NCI-H2196 treated with DMSO at 0.1 percent for 48 hours (cell line): ENCODE results near the gene MYH11.
"Not testable (repeated sequence)": the region's sequence is repeated elsewhere in the genome, so short reads cannot be mapped to it uniquely, and the experiment has no call there.

Source experiments
- DNase-seq: peaks from one replicate; lab custom pipeline; 2025; ENCODE audit not compliant: unreplicated experiment; lab: John Stamatoyannopoulos, UW

The MYH11 gene

DNA sequence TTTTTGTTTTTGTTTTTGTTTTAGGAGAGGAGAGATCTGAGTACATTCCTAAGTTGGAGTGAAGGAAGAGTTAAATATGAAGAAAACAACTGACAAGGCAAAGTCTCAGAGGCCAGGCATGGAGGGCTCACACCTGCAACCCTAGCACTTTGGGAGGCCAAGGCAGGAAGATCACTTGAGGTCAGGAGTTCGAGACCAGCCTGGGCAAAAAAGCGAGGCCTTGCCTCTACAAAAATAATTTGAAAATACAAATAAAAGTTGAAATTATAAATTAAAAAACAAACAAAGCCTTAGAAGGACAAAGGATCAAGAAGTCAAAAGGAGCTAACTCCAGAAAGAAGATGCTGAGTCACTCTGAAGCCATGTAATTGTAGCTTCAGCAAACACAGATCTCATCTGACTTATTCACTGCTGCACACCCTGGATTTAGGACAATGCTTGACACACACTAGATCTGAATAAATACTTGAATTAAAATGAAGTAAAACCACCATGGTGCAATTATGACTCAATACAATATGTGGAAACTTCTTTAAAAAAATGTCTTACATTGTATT lies 22.5 kb upstream of the MYH11 start:
- peak; percentile 7 for DNase-seq

DNA sequence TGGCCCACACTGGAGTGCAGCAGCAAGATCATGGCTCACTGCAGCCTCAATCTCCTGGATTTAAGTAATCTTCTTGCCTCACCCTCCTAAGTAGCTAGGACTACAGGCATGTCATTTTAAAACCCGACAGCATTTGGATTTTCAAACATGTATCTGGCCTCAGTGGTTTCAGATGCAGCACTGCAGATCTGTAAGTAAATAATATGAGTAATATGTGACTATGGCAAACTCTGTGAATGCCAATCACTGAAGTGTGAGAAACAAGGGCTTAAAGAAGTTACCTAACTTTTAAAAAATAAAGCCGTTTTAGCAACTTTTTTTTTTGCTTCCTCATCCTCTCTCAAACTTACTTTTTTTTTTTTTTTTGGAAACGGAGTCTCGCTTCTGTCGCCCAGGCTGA lies 19.7 kb upstream of the MYH11 start:
- no peak for DNase-seq

DNA sequence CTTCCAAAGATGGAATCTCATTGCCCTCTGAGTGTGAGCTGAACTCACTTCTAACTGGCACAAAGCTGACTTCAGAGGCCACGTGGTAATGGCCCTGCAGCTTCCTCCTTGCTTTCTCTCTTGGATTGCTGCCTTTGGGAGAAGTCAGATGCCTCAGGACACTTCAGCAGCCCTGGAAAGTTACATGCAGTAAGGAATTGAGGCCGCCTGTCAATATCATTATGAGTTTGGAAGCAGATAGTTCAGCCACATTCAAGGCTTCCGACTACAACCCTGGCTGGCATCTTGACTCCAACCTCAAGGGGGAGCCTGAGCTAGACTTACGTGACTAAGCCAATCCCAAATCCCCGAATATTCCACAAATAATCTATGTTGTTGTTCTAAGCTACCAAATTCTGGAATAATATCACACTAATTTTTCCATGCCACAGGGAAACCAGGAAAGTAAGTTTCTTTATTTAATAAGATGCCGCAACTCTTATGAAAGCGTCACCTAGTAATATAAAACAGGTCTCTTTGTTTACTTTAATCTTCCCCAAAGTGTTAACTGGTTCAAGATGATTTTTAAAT lies 18.0 kb upstream of the MYH11 start:
- peak; percentile 8 for DNase-seq

DNA sequence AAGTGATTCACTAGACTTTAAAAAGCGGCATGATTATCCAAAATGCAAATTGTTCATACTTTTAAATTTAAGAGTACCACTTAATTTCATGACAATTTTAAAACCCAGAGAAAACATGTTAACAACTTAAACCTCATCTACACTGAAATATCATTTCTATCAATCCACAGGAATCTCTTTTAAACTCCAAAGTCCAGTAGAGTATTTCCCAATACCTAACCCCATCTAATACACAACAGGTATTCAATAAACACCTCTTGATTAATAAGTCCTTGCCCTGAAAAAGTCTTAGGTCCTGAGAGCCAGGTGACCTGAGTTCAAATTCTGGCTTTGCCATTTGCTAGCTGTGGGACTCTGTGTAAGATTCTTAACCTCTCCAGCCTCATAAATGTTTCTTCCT lies 16.9 kb upstream of the MYH11 start:
- no peak for DNase-seq

DNA sequence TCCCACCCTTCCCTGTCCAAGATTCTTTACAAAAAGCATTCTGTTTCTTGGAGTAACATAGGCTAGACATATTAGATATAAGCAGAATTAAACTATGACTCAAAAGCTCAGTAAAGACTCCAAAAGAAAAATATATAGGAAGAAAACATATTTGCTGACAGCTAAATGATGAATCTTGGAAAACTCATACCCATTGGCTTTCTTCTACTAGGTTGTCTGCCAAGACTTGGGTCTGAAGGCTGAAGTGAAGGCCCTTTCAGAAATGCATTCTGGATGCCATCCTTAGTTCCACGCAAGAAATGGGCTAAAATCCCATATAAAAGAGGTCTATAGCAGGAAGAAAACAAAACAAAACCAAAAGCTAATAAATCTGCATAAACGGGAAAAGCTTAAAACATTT lies 16.5 kb upstream of the MYH11 start:
- no peak for DNase-seq

DNA sequence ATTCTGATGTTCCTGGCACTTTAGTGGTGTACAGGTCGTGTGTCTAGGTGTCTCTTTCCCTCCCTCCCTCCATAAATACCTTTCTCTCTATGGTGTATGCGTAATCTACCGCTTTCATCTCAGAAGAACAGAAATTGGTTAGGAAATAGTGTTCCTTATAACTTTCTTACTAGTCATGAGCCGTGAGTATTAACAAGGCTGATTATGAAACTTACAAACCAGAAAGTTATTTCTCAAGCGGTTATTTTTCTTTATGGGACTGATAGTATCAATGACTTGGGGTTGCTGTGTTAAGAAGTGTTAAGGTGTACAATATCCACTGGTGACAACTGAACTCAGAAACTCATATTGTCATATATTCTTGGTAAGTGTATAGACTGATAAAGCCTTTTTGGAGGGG lies 13.2 kb upstream of the MYH11 start:
- DNase-seq: no peak

DNA sequence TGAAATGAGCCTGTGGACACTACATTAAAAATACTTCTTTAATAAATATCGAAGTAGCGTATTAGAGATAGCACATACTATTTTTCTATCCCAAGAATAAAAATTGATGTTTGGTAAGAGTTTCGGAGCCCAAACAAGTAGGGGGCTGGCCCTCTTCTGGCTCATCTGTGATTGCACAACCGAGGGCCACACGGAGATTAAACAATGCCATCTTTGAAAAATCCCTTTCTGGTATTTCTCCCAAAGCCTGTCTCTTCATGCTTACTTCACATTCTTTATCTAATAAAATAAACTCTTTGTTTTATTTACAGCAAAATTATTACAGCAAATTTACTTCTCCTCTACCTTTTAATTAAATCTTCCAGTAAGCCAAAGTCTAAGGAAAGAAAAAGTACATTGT lies 9.6 kb upstream of the MYH11 start:
- DNase-seq: no peak

DNA sequence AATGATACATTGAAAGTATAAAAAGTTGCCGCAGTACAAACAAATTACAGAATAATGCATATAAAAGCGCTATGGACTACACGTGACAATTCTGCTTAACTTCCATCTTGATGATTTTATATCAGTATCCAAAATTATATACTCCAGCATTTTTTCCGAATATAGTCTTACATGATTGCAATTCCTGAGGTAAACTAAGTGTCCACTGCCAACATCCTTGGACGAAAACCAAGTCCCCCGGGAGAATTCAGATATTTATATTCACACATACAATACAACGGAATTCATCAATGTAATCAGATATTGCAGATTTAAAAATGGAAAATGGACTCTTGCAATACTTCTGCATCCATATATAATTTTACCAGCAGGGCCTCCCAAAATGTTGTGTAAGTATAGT lies 8.9 kb upstream of the MYH11 start:
- DNase-seq: no peak

DNA sequence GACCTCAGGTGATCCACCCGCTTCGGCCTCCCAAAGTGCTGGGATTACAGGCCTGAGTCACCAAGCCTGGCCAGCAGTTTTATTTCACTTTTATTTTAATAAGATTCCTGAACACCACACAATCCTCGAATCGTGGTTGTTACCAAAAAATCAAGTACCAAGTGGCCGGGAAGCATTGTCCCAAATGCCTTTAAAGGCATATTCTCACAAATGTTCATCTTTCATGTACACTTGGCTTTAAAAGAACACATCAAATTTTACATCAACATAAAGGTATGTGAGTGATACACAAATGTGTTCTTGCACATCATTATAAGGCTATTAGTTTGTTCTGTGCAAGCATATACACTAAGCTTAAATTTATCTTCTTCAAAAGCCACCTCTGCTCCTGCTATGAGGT lies 8.1 kb upstream of the MYH11 start:
- DNase-seq: no peak

DNA sequence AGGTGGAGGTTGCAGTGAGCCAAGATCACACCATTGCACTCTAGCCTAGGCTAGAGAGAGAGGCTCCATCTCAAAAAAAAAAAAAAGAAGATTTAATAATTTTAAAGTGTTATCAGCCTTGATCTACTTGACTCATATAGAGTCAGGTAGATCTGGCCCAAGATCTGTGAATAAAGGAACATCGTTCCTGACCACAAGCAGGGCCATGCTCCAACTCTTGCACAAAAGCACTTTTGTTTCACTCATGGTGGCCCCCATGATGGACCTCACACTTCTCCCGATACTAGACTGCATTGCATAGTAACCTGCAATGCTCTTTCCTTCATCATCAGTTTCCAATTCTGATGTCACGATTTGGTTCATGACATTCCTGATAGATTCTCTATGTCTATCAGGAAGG lies 5.2 kb upstream of the MYH11 start:
- DNase-seq: no peak

DNA sequence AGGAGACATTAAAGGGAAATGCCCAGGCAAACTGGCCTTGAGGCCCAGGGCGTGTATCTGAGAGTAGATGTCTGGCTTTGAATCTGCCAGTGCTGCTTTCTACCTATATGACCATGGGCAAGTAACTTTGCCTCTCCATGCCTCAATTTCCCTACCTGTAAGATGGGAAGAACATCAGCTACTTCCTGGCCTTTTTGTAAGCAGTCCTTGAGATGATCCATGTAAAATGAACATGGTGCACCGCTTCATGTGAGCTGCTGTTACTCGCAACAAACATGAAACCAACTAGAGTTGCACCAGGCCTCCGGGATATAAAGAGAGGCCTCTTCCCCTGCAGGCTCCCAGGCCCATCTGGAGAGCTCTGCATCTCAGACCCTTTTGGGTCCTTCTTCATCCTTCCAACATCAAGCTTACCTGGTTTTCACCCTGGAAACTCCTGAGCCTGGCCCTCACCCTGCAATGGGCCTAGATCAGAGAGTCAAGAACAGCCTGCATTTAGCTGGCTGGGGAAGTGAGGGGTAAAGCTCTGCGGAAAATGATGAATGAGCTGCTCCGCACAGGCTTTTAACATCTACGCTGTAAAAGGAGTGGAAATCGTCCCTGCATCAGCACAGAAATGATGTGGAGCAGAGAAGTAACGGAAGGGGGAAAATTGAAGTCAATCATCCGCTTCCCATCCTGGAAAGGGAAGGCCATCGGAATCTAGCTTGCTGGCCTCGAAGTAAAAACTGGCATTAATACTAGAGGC lies 2.3 kb upstream of the MYH11 start:
- DNase-seq: no peak

DNA sequence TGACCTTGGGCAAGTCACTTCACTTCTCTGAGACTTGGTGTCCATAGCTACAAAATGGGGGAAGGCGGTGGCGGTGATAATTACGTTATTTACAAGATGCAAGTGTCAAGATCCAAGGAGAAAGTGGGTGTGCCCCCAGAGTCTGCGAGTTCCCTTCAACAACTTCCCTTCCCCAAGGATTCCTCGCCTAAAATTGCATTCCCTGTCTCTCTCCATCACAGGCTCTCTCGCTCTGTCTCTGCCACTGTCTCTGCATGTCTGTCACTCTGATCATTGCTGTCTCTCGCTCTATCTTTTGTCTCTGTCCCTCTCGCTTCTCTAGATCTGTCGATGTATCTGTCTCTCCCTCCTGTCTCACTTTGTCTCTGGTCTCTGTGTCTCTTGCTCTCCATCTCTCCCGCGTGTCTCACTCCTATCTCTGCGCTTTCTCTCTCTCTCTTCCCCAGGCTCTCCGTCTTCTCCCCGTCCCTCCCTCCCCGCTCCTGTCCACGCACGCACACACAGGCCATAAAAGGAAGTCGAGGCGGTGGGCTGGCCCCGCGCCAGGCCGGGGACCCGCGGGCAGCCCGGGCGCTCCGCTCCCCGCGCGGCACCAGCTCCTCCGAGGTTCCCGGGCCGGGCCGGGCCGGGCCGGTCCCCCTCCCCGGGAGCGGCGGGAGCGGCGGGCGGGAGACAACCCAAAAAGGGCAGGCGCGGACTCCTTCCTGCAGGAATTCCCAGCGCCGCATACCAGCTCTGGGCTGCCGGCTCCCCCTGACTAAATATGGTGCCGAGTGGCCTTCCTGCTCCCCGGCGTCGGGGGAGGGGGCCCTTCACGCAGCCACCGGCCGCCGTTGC lies 1.1 kb upstream of the MYH11 start:
- no peak for DNase-seq

DNA sequence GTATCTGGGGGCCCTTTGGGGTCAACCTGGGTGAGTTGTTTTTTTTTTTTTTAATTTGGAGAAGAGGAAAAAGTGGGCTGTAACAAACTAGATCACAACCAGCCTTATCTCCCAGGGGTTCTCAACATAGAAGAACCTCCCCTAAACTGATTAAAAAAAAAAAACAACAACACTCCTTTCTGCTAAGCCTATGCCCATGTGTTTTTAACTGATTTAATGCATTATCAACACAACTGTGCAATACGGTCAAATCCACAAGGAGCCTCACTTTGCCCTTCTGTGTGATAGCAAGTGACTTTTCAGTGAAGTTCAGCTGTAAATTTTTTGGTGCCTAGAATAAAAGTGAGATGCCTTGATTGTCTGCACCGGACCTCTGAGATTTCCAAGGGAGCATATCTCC lies 646 bp downstream of the MYH11 start:
- DNase-seq: no peak

DNA sequence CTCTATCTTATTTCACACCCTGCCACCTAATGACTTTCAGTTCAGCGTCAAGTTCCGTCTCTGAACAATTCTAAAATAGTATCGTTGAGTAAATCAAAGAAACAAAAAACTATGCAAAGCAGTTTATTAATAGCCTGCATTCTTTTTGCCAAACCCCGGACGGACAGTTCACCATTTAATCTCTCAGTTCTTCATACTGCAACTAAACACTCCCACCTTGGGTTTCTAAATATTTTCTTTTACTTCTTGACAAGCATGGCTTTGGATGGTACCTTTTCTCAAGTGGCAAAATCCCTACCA lies 1.2 kb downstream of the MYH11 start:
- DNase-seq: no peak

DNA sequence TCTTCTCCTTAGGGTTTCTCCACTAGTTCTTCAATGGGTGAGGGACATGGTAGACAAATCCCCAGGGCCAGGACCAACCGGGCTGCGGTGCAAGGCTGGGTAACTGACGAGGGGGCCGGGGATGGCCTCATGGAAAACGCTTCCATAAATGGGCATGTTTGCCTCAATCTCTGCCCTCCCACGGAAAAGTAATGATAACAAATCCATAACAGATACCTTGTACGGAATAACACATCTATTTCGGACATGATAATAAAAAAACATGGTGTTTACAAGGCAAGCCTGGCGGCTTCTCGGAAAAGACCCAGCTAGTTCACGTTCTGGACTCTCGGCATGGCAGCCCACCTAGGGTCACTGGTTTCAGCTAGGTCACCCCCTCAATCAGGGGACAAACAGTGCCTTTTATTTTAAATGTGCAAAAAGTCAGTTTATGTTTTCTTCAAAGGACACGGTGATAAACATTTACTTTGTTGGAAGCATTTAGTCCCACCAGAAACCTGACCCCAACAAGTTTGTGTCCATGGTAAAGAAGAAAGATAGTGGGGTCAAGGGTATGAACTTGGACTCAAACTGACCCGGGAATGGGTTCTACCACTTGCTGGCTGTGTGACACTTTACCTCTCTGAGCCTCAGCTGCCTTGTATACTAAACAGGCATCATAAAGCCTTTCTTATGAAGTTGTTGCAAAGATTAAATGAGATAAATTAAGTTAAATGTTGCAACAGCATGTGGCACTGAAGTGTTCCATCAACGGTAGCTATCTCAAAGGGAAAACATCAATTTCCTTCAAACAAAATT lies 1.7 kb downstream of the MYH11 start:
- no peak for DNase-seq

DNA sequence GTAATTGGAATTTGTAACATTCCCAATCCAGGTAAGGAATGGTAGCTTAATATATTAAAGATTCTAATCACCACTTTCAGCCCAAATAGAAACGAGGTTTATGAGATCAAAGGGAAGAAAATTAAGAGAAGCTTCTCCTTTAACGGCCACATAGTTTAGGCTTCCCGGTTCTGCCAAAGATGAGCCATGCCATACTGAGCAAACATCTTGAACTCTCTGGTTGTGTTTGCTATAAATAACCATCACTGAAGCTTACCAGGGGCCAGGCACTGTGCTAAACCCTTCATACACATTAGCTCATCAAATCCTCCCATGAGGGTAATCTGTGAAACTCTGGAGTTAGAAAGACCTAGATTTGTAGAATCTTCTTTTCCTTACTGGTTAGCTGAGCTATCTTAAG lies 2.8 kb downstream of the MYH11 start:
- DNase-seq: no peak

DNA sequence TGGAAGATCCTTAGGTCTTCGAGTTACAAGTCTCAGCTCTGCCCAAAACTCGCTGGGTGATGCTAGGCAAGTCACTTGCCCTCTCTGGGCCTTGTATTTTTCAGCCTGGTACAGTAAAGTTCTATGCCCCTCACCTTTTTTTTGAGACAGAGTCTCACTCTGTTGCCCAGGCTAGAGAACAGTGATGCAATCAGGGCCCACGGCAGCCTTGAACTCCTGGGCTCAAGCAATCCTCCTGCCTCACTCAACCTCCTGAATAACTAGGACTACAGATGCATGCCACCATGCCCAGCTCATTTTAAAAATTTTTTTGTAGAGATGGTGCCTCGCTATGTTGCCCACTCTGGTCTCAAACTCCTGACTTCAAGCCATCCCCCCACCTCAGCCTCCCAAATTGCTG lies 3.8 kb downstream of the MYH11 start:
- no peak for DNase-seq

DNA sequence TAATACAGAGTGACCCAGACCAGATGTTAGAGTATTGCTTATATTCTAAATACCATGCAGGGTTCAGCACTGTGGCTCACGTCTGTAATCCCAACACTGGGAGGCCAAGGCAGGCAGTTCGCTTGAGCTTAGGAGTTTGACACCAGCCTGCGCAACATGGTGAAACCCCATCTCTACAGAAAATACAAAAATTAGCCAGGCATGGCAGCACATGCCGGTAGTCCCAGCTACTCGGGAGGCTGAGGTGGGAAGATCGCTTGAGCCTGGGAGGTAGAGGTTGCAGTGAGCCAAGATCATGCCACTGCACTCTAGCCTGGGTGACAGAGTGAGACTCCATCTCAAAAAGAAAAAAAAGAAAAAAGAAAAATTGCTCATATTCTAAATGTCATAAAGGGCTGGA lies 6.3 kb downstream of the MYH11 start:
- DNase-seq: not testable (repeated sequence)

DNA sequence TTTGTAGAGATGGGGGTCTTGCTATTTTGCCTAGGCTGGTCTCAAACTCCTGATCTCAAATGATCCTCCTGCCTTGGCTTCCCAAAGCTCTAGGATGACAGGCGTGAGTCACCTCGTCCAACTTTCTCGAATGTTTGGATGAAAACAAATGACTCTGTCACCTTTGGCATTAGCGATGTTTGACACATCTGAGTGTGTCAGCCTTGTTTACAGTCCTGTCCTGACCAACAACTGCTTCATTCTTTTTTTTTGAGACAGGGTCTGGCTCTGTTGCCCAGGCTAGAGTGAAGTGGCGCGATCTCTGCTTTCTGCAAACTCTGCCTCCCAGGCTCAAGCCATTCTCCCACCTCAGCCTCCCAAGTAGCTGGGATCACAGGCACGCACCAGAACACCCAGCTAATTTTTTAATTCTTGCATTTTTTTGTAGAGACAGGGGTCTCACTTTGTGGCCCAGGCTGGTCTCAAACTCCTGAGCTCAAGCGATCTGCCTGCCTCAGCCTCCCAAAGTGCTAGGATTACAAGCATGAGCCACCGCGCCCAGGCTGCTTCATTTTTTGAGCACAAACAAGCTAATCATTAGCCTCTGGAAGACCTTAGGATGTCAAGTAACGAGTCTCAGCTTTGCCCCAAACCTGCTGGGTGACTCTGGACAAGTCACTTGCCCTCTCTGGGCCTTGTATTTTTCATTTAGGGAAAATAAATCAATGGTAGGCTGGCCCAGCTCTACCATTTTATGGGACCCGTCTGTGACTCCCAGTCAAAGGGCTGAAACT lies 7.4 kb downstream of the MYH11 start:
- no peak for DNase-seq

DNA sequence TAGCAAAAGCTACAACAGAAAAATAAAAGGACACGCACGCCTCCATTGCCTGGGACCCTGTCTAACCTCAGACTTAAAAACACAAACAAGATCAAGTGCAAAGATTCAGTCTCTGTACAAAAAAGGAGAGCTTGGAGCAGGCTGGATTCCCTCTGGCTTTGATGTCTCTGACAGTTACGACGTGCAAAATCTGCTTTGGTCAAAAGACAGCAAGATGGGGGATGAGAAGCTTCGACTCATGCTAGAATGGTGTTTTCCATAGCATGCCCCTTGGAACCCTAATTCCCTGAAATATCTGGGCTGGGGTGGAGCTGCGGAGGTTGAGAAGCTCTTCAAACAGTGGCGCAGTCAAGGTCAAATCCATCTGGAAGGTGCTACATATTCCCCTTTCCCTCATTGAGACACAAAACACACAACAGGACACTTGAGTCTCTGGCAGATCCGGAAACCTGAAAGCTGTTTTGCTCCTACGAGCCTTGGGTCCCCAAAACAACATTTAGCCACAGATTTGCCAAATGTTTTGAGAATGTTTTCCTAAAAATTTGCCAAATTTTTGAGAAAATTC lies 9.1 kb downstream of the MYH11 start:
- DNase-seq: no peak
